CD4-positive, alpha-beta T cell treated with Interleukin-12 subunit alpha and Interleukin-12 subunit beta, for 1 hour (primary cell): Measurements from ENCODE around the gene EFCAB14.
"Not testable (repeated sequence)": the region's sequence is repeated elsewhere in the genome, so short reads cannot be mapped to it uniquely, and the experiment has no call there.

Experiments used
- DNase-seq: peaks from one replicate; pipeline ENCODE4 v3.0.0-alpha.2; 2020

EFCAB14 gene

DNA sequence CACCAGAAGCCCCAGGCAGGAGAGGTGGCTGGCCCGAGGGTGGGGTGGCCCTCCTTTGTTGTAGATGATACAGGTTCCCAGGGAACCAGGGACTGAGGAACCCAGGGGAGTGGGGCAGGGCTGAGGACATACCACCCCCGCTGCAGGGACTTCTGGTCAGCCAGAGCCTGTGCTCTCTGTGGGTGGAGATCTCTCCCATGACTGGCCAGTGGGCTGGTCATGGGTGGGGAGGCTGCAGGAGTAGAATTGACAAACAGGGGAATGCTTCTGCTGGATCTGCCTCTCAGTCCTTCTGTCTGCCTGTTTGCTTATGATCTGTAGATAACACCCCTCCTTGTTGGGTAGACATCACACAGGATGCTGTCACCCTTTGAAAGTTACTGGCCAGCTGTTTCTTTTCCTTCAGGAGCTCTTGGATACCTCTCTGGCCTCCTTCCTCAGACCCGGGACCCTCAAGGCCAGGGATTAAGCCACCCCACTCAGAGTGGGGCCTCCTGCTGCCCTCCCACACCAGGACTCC, 2.8 kb upstream of the EFCAB14 start:
- DNase-seq: no peak

DNA sequence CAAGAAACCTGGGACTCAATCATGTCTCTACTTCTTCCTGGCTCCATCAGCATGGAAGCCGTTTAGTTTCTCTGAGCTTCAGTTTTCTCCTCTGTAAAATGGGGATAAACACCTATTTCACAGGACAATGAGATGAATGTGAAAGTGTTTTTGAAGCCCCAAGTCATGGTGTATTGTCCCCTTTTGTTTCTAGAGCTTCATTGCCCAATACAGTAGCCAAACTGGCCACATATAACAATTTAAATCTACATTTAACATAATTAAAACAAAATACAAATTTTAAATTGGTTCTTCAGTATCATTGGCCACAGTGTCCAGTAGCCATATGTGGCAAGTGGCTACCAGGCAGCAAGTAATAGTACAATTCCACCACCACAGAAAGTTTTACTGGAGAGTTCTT, 2.3 kb upstream of the EFCAB14 start:
- DNase-seq: no peak

DNA sequence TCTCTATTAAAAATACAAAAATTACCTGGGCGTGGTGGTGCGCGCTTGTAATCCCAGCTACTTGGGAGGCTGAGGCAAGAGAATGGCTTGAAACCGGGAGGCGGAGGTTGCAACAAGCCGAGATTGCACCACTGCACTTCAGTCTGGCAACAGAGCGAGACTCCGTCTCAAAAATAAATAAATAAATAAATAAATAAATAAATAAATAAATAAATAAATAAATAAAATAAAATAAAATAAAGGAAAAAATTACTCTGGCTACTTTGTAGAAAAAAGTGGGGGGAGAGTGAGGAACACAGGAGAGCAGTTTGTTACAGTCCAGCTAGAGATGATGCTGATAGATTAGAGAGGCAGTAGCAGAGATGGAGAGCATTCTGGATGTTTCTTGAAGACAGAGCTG, 1.4 kb upstream of the EFCAB14 start:
- DNase-seq: not testable (repeated sequence)

DNA sequence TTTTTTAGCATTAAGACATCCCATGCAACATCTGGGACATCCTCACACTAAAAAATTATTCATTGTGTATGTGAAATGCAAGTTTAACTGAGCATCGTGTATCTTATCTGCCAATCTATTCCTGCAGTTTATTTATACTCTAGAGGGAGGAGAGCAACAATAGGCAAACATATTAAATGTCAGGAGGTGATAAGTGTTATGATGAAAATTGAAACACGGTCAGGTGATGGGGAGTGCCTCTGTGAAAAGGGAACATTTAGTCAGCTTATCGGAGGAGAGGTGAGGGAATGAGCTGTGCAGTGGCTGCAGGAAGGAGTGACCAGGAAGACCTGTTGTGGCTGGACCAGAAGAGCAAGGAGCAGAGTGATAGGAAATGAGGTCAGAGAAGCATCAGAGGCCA, 775 bp upstream of the EFCAB14 start:
- DNase-seq: no peak

DNA sequence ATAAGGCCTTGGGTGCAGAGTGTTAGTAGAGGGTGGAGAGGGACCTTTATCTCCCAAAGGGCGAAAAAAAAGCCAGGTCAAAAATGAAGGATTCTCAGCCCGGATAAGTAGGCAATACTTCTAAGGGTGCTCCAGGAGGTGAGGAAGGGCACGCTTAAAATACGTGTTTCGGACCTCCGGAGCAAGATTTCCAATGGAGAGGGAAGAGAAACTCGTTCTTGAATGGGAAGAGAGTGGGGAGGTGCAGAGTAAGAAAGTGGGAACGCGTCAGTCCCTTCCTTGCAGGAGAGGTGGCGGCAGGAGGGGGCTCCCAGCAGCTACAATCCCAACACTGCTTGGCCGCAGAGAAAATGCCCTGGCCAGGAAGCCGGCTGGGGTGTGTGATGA, 581 bp downstream of the EFCAB14 start:
- DNase-seq: no peak

DNA sequence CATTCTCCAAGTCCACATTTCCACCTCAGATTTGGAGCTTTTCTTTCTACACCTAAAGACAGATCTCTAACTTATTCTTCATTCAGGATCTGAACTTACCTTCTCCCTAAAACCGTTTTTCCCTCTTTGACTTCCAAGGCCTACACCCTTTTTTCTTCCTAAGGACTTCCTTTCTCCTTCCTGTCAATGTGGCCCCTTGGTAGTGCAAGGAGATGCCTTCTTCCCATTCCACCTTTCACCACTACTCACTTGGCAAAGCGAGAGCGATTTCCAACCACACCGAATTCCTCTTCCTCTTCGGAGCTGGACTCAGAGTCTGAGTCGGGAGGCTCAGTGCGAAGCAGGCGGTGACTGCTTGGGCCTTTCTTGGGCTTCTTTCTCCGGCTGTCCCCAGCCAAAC, 1.3 kb downstream of the EFCAB14 start:
- no peak for DNase-seq

DNA sequence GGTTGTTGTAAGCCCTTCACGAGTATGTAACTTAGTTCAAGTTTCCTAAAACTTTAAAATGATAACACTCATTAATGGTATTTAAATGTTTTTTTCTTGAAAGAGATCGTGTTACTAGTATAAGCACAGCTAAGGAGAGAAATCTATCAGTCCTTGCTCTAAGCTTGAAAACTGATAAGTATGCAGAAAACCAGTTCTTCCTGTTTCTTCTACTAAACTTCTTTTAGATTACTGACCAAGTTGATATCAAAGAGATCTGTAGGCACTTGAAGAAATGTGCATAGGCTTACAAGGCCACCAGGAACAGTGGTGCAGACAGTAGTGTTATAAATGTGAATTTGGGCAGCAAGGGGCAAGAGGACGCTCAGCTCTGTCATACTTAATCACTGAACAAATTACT, 3.9 kb downstream of the EFCAB14 start:
- DNase-seq: no peak

DNA sequence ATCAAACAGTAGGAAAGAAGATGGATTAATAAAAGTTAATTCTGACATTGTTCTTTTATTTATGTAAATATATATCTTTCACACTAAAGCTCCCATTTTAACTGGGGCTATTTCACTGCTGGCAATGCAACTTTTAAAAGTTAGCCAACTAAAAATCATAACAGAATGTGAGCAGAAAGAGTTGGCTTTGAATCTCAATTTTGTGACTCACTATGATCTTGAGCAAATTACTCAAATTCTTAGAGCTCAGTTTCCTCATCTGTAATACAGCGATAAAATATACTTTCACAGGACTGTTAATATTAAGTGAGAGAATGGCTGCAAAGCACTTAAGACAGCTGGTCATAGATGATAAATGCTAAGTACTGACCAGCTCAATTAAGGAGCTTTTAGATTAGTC, 10.8 kb downstream of the EFCAB14 start:
- DNase-seq: no peak

DNA sequence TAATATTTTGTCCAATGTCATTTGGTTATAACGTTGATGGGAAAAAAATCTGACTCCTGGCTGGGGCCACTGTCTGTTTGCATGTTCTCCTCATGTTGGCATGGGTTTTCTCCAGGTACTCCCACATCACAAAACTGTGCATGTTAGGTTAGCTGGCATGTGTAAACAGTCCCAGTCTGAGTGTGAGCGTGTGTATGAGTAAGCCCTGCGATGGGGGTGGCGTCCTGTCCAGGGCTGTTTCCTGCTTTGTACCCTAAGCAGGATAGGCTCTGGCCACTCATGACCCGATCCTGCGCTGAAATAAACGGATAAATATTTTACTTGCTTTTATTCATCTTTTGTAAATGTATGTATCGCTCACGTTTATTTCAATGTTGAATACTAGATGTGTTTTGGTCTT, 13.5 kb downstream of the EFCAB14 start:
- no peak for DNase-seq

DNA sequence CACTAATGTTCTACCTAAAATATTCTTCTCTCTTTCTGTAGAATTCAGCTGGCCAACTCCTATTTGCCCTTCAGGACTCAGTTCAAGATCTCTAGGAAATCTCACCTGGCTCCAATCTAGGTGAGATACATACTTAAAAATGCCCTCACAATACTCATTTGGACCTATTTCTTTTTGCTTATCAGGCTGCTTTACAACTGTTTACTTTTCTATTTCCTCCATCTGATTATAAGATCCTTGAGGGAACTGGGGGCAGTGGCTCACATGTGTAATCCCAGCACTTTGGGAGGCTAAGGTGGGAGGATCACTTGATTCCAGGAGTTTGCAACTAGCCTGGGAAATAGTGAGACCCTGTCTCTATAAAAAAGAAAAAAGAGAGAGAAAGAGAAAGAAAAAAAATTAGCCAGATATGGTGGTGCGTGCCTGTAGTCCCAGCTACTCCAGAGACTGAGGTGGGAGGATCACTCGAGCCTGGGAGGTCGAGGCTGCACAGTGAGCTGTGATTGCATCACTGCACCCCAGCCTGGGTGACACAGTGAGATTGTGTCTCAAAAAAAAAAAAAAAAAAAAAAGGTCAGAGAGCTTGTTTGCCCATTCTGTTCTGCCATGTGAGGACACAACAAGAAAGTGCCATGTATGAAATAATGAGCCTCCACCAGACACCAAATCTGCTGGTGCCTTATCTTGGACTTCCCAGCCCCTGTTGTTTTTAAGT, 14.8 kb downstream of the EFCAB14 start:
- no peak for DNase-seq

DNA sequence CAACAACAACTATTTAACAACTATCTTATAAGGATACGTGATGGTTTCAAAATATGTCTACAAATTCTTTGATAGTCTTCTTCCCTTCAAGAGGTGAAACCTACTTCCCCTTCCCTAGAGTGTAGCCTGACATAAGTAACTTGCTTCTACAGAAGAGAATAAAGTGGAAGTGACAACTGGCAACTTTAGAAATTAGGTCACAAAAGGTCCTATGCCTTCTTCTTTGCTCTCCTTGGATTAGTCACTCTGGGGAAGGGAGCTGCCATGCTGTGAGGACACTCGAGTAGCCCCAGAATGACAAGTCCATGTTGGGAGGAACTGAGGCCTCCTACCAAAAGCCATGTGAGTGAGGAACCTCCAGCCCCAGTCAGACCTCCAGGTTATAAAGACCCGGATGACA, 19.2 kb downstream of the EFCAB14 start:
- DNase-seq: no peak

DNA sequence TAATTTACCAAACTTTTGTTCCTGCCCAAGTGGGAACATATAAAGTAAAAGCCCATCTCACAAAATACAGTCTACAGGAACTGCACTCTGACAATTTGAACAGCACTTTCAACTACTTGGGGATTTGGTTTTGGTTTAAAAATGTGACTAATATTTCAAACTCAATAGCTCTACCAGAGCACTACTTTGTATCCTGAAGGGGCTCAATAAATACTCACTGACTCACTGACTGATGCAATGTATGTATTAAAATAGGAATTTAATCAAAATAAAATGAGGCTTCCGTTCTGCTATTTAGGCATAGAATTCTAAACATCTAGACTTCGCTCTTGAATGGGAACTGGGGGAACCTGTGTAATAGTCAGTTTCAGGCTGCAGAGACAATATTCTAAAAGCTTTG, 21.9 kb downstream of the EFCAB14 start:
- DNase-seq: no peak

DNA sequence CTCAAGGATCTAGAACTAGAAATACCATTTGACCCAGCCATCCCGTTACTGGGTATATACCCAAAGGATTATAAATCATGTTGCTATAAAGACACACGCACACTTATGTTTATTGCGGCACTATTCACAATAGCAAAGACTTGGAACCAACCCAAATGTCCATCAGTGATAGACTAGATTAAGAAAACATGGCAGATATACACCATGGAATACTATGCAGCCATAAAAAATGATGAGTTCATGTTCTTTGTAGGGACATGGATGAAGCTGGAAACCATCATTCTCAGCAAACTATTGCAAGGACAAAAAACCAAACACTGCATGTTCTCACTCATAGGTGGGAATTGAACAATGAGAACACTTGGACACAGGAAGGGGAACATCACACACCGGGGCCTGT, 24.2 kb downstream of the EFCAB14 start:
- not testable (repeated sequence) for DNase-seq

DNA sequence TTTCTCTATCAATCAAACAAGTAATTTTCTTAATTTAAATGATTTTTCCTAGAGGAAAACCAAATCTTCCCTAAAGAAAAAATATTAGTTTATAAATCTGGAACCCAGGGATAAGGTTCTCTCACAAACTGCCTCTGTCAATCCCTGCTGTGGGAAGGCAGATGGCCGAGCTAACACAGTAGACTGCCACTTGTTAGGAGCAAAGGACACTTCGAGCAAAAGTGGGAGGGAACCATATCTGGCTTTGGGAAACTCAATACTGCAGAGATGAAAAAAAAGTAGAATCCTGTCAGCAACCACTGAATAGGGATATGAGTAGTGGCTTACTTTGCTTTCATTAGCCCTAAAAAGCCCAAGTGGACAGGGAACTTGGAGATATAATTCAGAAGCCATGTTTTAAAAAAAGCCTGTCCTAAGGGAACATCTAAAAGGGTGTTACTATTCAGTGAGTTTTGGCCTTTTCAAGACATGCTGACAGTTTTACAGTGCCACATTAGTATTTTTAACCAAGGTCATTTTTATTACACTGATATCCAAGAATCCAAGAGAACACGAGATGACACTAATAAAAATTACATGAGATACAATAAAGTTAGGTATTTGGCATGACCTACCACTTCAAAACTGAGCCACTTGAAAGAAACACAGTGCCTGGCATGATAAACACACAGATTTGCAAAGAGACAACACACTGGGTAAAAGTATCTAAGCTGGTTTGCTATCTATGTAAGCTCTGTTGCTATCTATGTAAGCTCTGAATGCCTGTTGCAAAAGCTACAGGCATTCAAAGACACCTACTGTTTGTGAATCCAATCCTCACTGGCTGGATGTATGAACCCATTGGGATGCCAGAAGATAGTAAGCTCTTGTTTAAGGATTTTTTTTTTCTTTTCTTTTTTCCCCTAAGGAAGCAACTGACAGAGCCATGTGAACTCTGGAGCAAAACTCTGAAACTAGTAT, 25.8 kb downstream of the EFCAB14 start:
- no peak for DNase-seq

DNA sequence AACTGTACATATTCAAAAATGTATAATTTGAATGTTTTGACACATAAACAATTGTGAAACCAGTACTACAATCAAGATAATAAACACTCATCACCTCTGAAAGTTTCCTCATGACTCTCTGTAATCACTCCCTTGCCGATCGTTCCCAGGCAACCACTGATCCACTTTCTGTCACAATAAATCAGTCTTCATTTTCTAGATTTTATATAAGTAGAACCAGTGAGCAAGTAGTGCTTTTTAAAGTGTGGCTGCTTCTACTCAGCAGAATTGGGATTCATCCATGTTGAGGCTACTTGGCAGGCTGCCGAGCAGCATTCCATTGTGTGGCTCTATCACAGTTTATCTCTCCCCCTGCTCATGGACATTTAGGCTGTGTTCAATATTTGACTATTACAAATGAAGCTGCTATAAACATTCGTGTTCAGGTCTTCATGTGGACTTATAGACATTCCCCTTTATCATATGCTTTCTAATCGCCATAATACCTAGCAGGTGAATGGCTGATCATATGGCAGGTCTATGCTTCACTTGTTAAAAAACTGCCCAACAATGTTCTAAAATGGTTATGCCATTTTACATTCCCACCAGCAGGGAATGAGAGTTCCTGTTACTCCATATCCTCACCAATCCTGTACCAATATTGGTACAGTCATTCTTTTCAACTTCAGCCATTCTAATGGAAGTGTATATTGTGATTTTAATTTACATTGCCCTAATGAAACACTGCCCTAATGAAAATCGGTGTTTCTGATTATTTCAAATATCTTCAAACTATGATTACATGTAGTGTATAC, 26.7 kb downstream of the EFCAB14 start:
- no peak for DNase-seq

DNA sequence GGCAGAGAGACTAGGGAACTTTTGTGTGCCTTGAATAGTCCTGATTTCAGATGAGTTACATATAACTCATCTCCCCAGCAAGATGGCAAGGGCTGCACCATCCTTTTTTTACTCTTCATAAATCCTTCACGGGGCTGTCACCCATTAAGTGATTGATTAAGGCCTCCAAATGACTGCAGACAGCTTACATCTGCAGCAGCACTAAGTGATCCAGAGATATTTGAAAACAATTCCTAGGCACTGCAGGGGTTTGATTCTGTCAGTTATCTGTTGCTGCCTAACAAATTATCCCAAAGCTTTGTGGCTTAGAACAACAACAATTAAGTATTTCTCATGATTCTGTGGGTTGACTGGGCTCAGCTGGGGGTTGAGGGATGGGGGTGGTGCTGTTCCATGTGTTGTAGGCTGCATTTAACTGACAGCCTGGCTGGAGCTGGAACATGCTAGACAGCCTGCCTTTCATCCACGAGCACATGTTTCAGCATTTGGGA, 27.9 kb downstream of the EFCAB14 start:
- DNase-seq: no peak

DNA sequence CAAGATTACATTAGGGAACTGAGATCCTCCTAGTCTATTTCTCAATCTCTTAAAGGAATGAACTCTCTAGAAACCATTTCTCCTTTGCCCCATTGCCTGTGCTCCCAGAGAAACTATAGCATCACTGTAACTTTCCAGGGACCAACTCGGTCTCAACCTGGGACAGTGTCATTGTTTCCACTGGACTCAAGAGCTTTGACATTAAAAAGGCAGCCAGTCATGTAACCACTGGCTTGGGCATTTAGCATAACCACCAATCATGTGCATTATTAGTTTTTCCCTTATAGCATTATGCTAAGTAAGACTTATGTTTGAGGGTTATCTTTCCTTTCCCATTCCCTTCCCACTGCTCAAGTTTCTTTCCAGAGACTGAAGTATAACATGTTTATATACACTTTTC, 29.0 kb downstream of the EFCAB14 start:
- no peak for DNase-seq

DNA sequence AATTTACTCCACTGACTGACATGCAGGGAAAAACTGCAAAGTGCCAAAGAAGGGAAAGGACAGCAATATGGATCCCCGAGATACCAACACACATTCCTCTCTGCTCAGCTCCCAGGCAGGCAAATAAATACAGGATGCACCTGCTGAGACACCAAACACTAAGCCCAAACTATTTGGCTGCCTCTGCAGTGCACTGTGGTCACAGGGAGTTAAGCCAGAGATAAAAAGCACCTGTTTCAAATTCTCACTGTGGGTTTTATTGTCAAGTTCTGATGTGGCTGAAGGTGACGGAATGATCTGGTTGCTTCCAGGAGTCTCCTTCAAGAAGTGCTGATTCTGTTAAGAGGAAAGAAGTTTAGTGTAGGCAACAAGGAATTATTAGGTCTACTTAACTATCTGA, 29.6 kb downstream of the EFCAB14 start:
- DNase-seq: no peak

DNA sequence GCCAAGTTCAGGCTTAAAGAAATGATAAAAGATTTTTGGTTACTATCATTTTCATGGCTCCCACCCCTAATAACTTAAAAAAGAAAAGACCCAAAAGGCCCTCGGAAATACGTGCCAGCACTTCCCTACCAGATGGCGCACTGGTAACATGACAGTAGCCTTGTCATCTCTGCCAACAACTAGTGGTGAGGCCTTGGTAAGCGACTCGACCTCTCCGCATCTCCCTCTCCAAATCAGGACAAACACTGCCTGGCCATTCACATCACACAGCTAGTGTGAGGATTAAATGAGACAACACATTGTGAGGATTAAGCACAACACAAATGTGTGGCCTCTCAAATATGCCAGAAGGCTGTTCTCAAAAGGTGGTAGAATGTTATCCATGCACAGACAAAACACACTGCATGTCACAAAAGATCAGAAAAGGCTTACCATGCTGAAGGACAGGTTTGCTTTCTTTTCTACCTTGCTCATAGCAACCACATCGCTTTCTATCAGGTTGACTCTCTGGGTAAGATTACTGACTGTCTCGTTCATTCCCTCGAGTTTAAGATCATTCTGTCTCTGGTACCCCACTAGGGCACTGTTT, 30.9 kb downstream of the EFCAB14 start:
- DNase-seq: no peak

DNA sequence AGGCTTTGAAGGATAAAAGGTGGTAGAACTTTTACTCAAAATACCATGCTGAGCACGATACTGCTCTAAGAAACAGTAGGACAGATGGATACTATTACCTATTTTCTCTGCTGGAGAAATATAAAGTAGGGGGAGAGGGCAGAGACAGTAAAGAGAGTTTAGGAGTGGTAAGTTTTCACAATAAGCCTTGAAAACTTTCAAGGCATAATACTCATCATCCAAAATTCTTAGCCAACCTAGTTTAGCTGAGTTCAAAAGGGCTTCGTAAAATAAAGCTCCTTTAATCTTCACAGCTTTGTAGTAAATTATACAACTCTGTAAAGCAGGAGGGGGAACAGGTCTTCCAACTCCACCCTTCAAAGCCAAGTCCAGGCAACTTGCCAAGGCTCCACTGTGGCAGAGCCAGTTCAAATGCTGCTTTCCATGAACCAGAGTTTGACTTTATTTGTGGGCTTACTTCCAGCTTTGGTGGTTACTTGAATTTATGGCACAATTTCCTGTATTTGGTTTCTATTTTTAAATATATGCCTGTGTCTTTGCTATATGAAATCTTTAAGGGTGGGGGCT, 31.7 kb downstream of the EFCAB14 start:
- DNase-seq: no peak

DNA sequence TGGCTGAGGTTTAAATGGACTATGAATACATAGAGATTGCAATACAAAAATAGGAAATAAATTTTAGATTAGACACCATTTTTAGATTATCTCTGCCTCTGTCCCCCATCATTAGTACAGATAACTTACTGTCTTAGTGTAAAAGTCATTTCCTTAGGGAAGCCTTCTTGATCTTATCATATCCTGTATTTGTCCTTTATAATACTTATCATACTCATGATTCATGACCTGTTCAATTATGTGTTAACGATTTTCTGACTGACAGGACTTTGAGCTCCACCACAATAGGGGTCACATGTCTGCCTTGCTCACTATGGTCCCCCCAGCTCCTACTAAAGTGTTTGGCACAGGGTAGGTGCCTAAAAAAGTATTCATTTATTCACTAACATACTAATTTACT, 32.7 kb downstream of the EFCAB14 start:
- no peak for DNase-seq

DNA sequence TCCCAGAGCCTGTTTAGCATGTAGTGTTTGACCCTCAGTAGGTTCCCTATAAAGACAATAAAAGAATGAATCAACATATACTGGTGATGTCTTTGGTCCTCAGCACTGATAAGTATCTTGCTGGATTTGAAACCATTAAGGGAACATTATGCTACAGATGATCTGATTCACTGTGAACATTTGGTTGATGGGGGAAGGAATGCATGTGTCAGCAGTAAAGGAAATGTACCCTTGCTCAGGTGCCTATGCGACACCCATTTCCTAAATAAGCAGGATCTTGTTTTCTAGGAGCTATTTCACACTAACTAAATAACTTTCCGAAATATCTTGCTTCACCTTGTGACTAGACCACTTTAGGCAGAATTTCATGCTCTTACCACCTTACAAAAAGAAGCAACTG, 34.2 kb downstream of the EFCAB14 start:
- no peak for DNase-seq
